GM21528 (cell line): Measurements from ENCODE around the gene ESD.

Experiments used
- ATAC-seq: cut with Tn5 transposase; IDR thresholded peaks from one replicate; pipeline ENCODE4 v1.9.1; 2021; ENCODE audit warnings: mild to moderate bottlenecking, moderate library complexity; ENCODE audit not compliant: unreplicated experiment, low FRiP score

The ESD gene

GRCh38 chr13:46748300-46748699 lies 48.7 kb downstream of the ESD start:
- no peak for ATAC-seq

- ATAC-seq = no peak
Measured at GRCh38 chr13:46747031-46747820, 49.7 kb downstream of the ESD start.

GRCh38 chr13:46745706-46746105 lies 51.3 kb downstream of the ESD start:
- no peak for ATAC-seq

GRCh38 chr13:46745062-46745461 lies 51.9 kb downstream of the ESD start:
- ATAC-seq = no peak

- no peak for ATAC-seq
Measured at GRCh38 chr13:46743191-46743590, 53.8 kb downstream of the ESD start.

- ATAC-seq = no peak
Measured at GRCh38 chr13:46739447-46740098, 57.4 kb downstream of the ESD start.

GRCh38 chr13:46738766-46739165 lies 58.2 kb downstream of the ESD start:
- ATAC-seq = no peak

- ATAC-seq = no peak
Measured at GRCh38 chr13:46738055-46738454, 58.9 kb downstream of the ESD start.

GRCh38 chr13:46736541-46737310 lies 60.2 kb downstream of the ESD start:
- no peak for ATAC-seq

- ATAC-seq = no peak
Measured at GRCh38 chr13:46735425-46735824, 61.5 kb downstream of the ESD start.

GRCh38 chr13:46731535-46731934 lies 65.4 kb downstream of the ESD start:
- no peak for ATAC-seq

- ATAC-seq = no peak
Measured at GRCh38 chr13:46728777-46729176, 68.2 kb downstream of the ESD start.

GRCh38 chr13:46726347-46726746 lies 70.6 kb downstream of the ESD start:
- no peak for ATAC-seq
